Activated T-cell treated with anti-CD3 and anti-CD28 coated beads, Interleukin-2, amount 50 U/mL, for 1 hour (primary cell): ENCODE data around the gene COPS9.

ENCODE experiments used
- DNase-seq: peaks from one replicate; pipeline ENCODE4 v3.0.0-alpha.2; 2020

The COPS9 gene

DNA sequence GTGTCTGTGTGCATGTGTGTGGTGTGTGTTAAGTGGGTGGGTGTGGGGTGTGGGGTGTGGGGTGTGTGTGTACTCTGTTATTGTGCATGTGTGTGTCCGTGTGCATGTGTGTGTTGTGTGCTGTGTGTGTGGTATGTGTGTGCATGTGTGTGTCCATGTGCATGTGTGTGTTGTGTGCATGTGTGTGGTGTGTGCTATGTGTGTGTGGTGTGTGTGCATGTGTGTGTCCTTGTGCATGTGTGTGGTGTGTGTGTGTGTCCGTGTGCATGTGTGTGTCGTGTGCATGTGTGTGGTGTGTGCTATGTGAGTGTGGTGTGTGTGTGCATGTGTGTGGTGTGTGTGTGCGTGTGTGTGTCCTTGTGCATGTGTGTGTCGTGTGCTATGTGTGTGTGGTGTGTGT is 11.3 kb upstream of the COPS9 start:
- no peak for DNase-seq

DNA sequence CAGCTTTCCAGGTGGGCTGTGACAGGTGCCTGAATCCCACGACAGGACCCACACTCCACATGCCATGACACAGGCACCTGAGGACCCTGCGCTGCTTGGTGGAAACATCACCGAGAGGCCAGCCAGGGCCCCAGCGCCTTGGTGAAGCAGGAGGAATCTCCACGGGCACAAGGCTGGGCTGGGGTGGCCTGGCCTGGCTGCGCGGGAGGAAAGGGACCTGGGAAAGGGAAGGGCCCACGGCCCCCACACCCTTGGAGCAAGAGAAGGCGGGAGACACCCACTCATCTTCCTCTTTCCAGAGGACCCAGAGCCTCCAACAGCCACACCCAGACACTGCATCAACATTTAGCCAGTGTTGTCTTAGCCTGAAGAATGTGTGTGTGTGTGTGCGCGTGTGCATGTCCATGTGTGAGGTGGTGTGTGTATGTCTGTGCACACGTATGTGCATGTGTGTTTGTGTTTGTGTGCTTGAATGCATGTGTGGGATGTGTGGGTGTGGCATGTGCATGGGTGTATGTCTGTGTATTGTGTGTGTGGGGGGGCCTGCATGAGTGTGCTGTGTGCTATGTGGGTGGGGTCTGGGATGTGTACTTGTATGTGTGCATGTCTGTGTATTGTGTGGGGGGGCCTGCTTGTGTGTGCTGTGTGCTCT is 10.6 kb upstream of the COPS9 start:
- no peak for DNase-seq

DNA sequence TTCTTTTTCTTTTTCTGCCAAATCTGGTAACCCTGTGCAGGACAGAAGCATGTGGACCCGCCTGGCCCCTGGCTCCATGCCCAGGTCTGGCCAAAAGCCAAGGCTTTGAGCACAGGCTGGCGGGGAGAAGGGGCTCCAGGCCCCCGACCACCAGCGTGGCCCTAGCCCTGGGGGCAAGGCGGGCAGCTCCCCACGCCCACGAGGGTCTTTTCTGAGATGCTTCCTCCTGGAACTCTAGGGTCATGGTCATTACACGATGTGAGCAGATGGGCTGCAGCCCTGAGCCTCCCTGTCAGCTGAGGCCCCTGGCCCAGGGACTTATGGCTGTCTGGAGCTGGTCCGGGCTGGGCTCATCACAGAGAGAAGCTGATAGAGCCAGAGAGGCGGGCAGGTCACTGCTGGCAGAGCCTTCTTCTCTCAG is 10.0 kb upstream of the COPS9 start:
- no peak for DNase-seq

- no peak for DNase-seq
Measured at GRCh38 chr2:240145461-240145860, 9.4 kb upstream of the COPS9 start.

DNA sequence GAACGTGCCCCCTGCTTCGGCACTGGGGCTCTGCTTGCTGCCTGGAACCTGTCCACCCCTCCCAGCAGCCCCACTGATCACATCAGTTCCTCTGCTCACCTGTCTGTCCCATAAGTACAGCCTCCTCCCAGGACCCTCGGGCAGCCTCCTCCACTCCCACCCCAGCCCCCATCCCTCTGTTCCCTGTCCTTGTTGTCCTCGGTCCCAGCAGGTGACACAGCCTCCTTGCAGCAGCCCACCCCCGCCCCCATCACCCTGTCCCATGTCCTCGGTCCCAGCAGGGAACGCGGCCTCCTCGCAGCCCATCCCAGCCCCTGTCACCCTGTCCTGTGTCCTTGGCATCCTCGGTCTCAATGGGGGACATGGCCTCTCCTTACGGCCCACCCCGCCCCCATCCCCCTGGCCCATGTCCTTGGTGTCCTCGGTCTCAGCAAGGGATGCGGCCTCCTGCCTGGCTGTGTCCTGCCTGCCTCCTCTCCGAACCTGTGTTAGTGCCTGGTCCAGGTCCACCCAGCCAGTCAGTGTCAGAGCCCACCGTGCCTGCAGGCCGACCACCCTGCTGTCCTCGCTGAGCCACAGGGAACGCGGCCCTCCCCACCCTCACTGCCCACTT is 8.7 kb upstream of the COPS9 start:
- DNase-seq, result no peak

DNA sequence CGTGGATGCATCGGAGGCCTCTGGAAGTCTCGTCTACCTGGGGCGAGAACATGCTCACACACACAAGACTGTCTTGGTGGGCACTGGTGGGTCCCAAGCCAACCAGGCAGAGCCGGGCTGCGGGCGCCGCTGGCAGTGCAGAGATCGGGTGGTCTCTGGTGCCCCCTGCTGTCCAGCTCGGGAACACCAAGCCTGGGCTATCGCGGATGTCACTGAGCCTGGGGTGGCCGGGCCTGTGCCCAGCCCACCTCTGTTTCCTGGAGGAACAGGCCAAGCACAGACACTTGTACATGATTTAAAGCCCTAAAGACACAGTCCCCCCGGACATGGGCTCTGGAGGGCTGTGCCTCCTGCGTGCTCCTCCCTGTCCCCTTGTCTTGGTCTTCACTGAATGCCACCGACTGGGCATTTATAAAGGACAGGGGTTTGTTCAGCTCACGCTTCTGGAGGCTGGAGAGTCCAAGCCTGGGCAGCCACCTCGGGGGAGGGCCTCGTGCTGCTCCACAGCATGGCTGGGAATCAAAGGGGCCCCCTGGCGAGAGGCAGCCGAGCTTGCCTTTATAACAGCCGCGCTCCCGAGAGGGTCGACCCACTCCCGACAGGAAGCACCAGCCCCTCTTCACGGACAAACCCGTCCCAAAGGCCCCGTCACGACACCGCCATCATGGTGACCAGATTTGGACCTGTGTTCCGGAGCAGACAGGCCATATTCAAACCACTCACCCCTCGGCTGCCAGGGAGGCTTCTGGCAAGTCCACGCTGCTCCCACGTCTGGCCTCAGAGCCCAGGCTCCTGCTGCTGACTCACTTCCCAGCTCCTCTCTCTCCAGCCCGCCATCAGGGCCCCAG is 7.9 kb upstream of the COPS9 start:
- DNase-seq, result peak; percentile 89

- DNase-seq, result no peak
Measured at GRCh38 chr2:240143276-240143675, 7.2 kb upstream of the COPS9 start.

DNA sequence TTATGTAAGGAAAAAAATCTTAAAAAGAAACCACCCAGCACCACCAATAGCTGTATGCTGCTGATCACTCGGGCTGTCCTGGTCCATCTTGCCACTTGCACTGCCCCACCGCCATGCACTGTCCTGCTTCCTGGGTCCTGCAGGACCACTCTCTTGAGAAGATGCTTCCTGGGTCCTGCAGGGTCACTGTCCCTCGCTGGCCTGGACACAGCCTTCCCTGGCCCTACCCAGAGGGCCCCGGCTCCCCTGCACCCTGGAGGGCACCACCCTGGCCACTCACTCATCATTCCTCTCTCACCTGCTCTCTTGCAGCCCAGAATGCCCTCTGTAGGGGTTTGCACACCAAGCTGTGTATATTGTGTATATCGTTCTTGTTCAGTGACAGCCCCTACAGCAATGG is 6.8 kb upstream of the COPS9 start:
- no peak for DNase-seq

DNA sequence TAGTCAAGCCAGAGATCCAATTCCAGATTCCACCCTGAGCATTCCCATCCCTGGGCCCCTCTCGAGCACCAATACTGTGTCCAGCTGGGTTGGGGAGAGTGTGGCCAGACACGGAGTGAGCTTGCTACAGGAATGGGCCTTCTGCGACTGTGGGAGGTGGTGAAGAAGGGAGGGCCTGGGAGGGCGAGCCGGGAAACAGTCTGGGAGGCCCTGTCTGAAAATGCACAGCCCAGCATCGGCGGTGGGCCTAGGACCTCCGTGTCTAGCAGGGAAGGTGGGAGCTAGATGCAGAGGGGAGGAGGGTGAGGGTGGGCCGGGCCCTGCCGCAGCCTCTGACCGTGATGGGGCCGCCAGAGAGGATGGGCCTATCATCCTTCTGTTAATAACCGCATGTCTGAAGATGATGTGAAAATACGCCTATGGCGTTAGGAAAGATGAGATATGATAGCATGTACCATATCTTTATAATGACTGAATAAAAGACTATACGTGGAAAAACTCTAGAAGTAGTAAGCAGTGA is 6.2 kb upstream of the COPS9 start:
- DNase-seq, result no peak

DNA sequence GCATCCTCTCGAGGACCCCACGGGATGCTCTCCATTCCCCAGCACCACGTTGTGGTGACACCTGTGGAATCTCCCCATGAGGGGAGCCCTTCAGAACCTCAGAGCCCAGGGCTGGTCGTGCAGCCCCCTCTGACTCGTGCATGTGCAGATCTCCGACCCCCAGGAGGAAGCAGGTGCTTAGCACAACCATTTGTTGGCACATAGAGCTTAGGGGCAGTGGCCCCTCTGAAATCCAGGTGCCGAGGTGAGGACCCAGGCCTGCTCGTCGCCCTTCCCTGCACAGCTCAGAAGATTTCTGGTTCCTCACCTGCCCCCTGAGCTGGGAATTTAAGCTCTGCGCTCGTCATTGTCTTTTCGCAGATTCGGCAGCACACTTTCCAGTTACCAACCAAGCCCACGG is 5.6 kb upstream of the COPS9 start:
- DNase-seq, result no peak

GRCh38 chr2:240140920-240141319 is 4.8 kb upstream of the COPS9 start:
- DNase-seq, result peak; percentile 5

- DNase-seq, result no peak
Measured at GRCh38 chr2:240140511-240140910, 4.4 kb upstream of the COPS9 start, which contains the start of gene OTOS. OTOS (minus strand) TSS chr2:240140658; CDS start chr2:240140326, 332 bp downstream.

- no peak for DNase-seq
Measured at GRCh38 chr2:240139666-240140393, 3.7 kb upstream of the COPS9 start.

GRCh38 chr2:240139011-240139441 is 2.9 kb upstream of the COPS9 start:
- DNase-seq, result no peak

- DNase-seq, result no peak
Measured at GRCh38 chr2:240138254-240138984, 2.3 kb upstream of the COPS9 start.

DNA sequence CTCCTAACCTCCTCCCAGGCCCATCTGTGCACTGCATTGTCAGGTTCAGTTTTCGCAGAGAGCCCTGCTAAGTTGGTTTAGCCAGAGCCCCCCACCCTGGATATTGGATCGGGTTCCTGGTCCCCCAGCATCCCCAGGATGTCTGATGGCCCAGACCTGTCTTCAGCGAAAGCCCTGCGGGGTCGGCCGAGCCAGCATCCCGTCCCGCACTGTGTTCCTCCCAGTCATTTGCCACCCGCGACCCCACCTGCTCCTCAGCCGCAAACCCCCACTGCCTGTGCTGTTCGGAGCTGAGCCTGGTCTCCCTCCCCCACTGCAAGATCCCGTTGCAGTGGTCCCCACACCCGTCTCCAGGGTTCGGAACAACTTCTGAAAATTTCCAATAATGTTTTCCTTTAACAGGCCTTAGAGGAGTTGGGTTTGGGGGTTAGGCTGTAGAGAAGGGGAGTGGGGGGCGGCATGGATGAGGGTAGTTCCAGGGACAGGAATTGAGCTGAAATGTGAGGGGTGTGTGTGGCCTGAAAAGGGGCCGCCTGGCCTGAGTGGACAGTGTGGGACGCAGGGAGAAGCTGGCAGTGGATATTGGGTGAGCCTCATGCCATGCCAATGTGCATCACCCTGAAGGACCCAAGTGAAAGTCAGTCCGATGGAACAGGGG is 1.6 kb upstream of the COPS9 start:
- DNase-seq, result no peak

GRCh38 chr2:240136671-240137292 is 677 bp upstream of the COPS9 start:
- DNase-seq, result no peak

- no peak for DNase-seq
Measured at GRCh38 chr2:240135706-240136012, 446 bp downstream of the COPS9 start.

GRCh38 chr2:240134956-240135520 is 1.1 kb downstream of the COPS9 start:
- no peak for DNase-seq

DNA sequence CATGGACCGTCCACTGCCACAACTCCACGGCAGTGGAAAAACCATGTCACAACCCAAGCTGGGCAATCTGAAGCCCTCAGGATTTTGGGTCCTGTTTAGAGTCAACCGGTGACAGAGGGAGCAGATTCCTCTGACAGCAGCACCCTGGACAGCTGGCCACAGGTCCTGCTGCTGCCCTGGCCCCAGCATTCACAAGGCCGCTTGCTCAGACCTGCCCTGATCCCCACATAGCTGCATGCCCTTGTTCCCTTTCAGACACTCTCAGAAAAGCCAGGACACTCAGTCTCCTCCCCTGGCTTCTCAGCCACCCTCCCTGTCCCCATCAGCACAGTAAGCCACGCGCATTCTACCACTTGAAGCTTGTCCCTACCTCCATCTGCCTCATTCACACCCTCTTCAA is 1.6 kb downstream of the COPS9 start:
- DNase-seq, result no peak

DNA sequence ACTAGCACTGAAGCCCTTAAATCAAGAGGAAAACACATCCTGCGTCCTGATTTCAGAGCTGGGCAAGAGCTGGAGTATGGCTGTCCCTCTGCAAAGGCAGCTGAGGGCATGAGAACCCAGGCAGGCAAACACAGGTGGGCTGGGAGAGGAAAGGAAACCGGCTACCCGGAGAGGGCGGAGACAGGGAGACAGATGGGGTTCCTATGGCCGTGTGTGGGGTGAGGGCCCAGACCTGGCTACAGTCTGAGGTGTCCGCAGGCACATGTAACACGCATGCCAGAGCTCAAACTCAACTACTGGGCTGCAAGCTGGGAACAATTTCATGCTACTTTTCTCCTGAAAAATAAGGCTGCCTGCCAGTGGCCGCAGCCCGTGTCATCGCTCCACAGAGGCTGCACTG is 2.7 kb downstream of the COPS9 start:
- no peak for DNase-seq
